BJ (cell line): ENCODE data around the gene HSCB. TPM values are rescaled to one million over a fixed set of nuclear protein-coding genes. Genes with fewer than 3 reads are reported as not detected.
"Not testable (repeated sequence)": the region's sequence is repeated elsewhere in the genome, so short reads cannot be mapped to it uniquely, and the experiment has no call there.

Experiments
- CTCF ChIA-PET: fragments of 350-600 bp; formaldehyde crosslinking; extraction: SDS; loops from one replicate; lab custom pipeline; 2021; ENCODE audit warnings: antibody characterized with exemption, inconsistent platforms; lab: Yijun Ruan, JAX
- POLR2A ChIA-PET: fragments of 300-600 bp; sonication (Branson Sonifier 250); formaldehyde crosslinking; extraction: SDS; loops from one replicate; lab custom pipeline; 2021; ENCODE audit warnings: antibody characterized with exemption; lab: Charles Lee
- DNase-seq: peaks from one replicate; pipeline ENCODE4 v3.0.0-alpha.2; 2011; ENCODE audit warnings: low read depth
- H3K27me3 ChIP-seq: 2 replicates; pipeline ENCODE4 v1.6.0; 2011; ENCODE audit warnings: low read length; ENCODE audit not compliant: control insufficient read depth, insufficient read depth
- H3K36me3 ChIP-seq: 2 replicates; pipeline ENCODE4 v1.5.1; 2011; ENCODE audit warnings: low read length; ENCODE audit not compliant: control insufficient read depth, insufficient read depth
- H3K4me3 ChIP-seq: 2 replicates; pipeline ENCODE4 v1.5.1; 2011; ENCODE audit warnings: low read depth, mild to moderate bottlenecking, control low read depth, low read length
- CTCF ChIP-seq: IDR thresholded peaks from 2 replicates; pipeline ENCODE4 v1.5.1; 2011; ENCODE audit warnings: low read depth, mild to moderate bottlenecking, control low read depth, inconsistent platforms, low read length, moderate library complexity; ENCODE audit not compliant: insufficient read depth
- polyA plus RNA-seq: library from polyadenylated mRNA; depleted of rRNA; stranded (reverse); fragments of >200 nt; gene quantifications from 2 replicates; pipeline ENCODE4 v1.2.3, GENCODE V29; 2011; rRNA removed

HSCB gene
- polyA plus RNA-seq, 1 experiment = 12.7 TPM

- ChIA-PET CTCF (interaction anchor here (1.6 kb wide), 1 partner anchor 24 kb away, joined by 3 read pairs; no protein-coding TSS in a partner anchor), POLR2A (interaction anchor here (0.6 to 1.1 kb wide), 4 partner anchors 12 to 83 kb away, joined by 3 to 5 read pairs (median 4); partner anchors contain the start of genes CCDC117 and ZNRF3)
- H3K4me3 ChIP-seq = peak within 1 kb of the TSS; percentile 98
- peaks cover 11% of the 10 kb centered on the region for H3K36me3 ChIP-seq
- TF ChIP-seq CTCF = no peak
- peak; percentile 53 for DNase-seq
- H3K27me3 ChIP-seq = no peaks in the 10 kb centered on the region
These were observed 58.6 kb downstream of the HSCB start, which contains the start of gene XBP1 for GRCh38 chr22:28800308-28801041. TSS of gene XBP1 (minus strand) at chr22:28800569.

- no peak for DNase-seq
- CTCF ChIA-PET = interaction anchor here (0.6 to 2.0 kb wide), 3 partner anchors 201 to 779 kb away, joined by 3 to 4 read pairs (median 3); no protein-coding TSS in a partner anchor
- Histone ChIP-seq H3K27me3 (no peaks in the 10 kb centered on the region), H3K36me3 (peaks cover 2% of the 10 kb centered on the region), H3K4me3 (no peak overlapping the region)
- POLR2A ChIA-PET = no interaction called here
- TF ChIP-seq CTCF = no peak
These were observed 60.2 kb downstream of the HSCB start for GRCh38 chr22:28801845-28802594.

- CTCF ChIA-PET = interaction anchor here (2.0 kb wide), 1 partner anchor 202 kb away, joined by 4 read pairs; no protein-coding TSS in a partner anchor
- Histone ChIP-seq H3K27me3 (no peaks in the 10 kb centered on the region), H3K4me3 (no peak overlapping the region), H3K36me3 (no peaks in the 10 kb centered on the region; the same call in 1 of the 2 replicates)
- TF ChIP-seq CTCF = no peak
- POLR2A ChIA-PET = no interaction called here
- DNase-seq = no peak
These were observed 60.8 kb downstream of the HSCB start for GRCh38 chr22:28802595-28803123.

GRCh38 chr22:28805426-28805825 lies 63.6 kb downstream of the HSCB start:
- POLR2A ChIA-PET = not testable (repeated sequence)

More at GRCh38 chr22:28805426-28805825, 63.6 kb downstream of the HSCB start:
- CTCF ChIA-PET, H3K4me3 ChIP-seq, DNase-seq, H3K36me3 ChIP-seq, H3K27me3 ChIP-seq: not testable (repeated sequence)

Other genes starting within 250 kb of the HSCB start
- gene TTC28, start 62.2 kb upstream of the HSCB start, polyA plus RNA-seq = 5.6 and 8.7 TPM in 2 replicates
- gene CHEK2, start 219 bp upstream of the HSCB start, polyA plus RNA-seq = 9.4 and 15.9 TPM in 2 replicates
- gene CCDC117, start 30.7 kb downstream of the HSCB start, polyA plus RNA-seq = 4.5 and 11.5 TPM in 2 replicates
- gene XBP1, start 58.5 kb downstream of the HSCB start, polyA plus RNA-seq = 223 and 252 TPM in 2 replicates
- gene ZNRF3, start 141.5 kb downstream of the HSCB start, polyA plus RNA-seq = 0.75 and 1.1 TPM in 2 replicates